HepG2 (cell line): ENCODE data around the gene CA5B. TPM values are rescaled to one million over a fixed set of nuclear protein-coding genes. Genes with fewer than 3 reads are reported as not detected.

Source experiments
- EEA1 ChIP-seq: sonication (generic); formaldehyde crosslinking; IDR thresholded peaks from 2 replicates; pipeline ENCODE4 v1.5.1; 2020; ENCODE audit warnings: mild to moderate bottlenecking, missing genetic modification reagents, borderline replicate concordance
- PHF20 ChIP-seq: sonication (generic); formaldehyde crosslinking; IDR thresholded peaks from 2 replicates; pipeline ENCODE4 v1.5.0; 2020; ENCODE audit warnings: mild to moderate bottlenecking, missing genetic modification reagents
- SOX6 ChIP-seq, 2 experiments: fragments of 450-650 bp in 1 of 2; sonication (generic) in 1 of 2; formaldehyde crosslinking in 1 of 2; IDR thresholded peaks; 2 replicates each; pipeline versions ENCODE4 v1.4.0 to v1.6.1; 2017 to 2020; ENCODE audit warnings: antibody characterized with exemption in 1 of 2, mild to moderate bottlenecking in 1 of 2, missing genetic modification reagents in 1 of 2
- ZBTB7B ChIP-seq: sonication (generic); formaldehyde crosslinking; IDR thresholded peaks from 2 replicates; pipeline ENCODE4 v1.4.0; 2020; ENCODE audit warnings: missing genetic modification reagents
- ZNF441 ChIP-seq: sonication (generic); formaldehyde crosslinking; IDR thresholded peaks from 2 replicates; pipeline ENCODE4 v1.7.0; 2021; ENCODE audit warnings: missing genetic modification reagents, borderline replicate concordance
- ZNF687 ChIP-seq: sonication (generic); formaldehyde crosslinking; IDR thresholded peaks from 2 replicates; pipeline ENCODE4 v1.5.1; 2020; ENCODE audit warnings: mild to moderate bottlenecking, missing genetic modification reagents, moderate library complexity
- polyA plus RNA-seq, 8 experiments: library from polyadenylated mRNA; depleted of rRNA in 3 of 8; stranded (reverse) in 7 of 8; unstranded in 1 of 8; fragments of >200 nt; fragmentation: Illumina TruSeq in 4 of 8; extraction: Trizol in 4 of 8; gene quantifications; 2 replicates each; pipeline versions ENCODE4 v1.2.1 to v1.2.3, GENCODE V29; 2011 to 2016; ENCODE audit warnings: low read depth in 4 of 8, missing spikeins in 1 of 8, mixed read lengths in 1 of 8; ENCODE audit not compliant: insufficient read depth in 1 of 8
- total RNA-seq, 5 experiments: library from RNA; depleted of rRNA; stranded (reverse); fragments of >200 nt; fragmentation: Illumina TruSeq; extraction: Trizol; gene quantifications; 2 replicates each; pipeline ENCODE4 v1.2.3, GENCODE V29; 2016; ENCODE audit warnings: low read depth in 1 of 5
- TF ChIP-seq, protein P1 (sequence below): sonication (generic); formaldehyde crosslinking; IDR thresholded peaks from 2 replicates; pipeline ENCODE4 v1.4.0; 2020; ENCODE audit warnings: missing genetic modification reagents
- TF ChIP-seq, protein P2 (sequence below): sonication (generic); formaldehyde crosslinking; conservative IDR thresholded peaks from 2 replicates; pipeline ENCODE4 v1.8.1; 2023; ENCODE audit warnings: missing genetic modification reagents
- TF ChIP-seq, protein P3 (sequence below): sonication (generic); formaldehyde crosslinking; IDR thresholded peaks from 2 replicates; pipeline ENCODE4; 2020; ENCODE audit warnings: missing genetic modification reagents, mild to moderate bottlenecking, borderline replicate concordance
- TF ChIP-seq, protein P4 (sequence below): sonication (generic); formaldehyde crosslinking; IDR thresholded peaks from 2 replicates; pipeline ENCODE4 v1.5.0; 2020; ENCODE audit warnings: mild to moderate bottlenecking, missing genetic modification reagents, borderline replicate concordance

The CA5B gene
- total and polyA plus RNA-seq, 2 of the 13 experiments (the other 11 are each of a cell fraction or from before 2014, with no cell fraction given) = 1.7 to 2.2 TPM

DNA sequence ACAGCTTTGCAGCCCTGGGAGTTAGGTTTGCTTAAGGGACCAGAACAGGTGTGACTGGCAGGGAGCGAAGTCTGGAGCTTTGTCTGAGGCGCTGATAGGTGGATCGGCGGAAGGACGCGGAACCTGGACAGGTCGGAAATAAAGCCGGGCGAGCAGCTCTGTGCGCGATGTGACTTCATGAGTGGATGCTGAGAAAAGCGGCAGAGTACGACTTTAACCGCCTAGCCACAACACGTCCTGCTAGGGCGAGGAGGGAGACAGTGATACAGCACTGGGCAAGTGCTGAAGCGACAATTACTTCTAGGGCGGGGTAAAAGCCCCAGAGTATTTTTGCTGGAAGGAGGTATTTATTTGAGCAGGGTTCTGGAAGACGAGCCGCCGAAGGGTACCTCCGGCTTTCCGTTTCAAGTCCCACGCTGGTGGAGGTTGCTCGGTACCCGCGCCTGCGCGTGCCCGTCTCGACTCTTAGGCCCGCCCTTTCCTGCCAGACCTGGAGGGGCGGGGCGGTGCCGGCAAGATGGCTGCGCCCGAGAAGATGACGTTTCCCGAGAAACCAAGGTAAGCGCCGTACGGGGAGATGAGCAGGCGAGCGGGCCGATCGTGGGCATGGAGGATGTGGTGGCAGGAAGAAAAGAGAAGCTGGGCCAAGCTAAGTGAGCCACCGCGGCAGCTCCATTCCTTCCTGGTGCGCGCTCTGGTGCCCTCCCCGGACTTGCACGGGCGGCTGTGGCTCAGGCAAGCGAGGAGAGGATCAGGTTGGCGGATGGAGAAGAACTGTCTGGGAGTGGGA lies 52.1 kb downstream of the CA5B start, which contains the start of gene ZRSR2 (continued):
- TF ChIP-seq, protein P1, sequence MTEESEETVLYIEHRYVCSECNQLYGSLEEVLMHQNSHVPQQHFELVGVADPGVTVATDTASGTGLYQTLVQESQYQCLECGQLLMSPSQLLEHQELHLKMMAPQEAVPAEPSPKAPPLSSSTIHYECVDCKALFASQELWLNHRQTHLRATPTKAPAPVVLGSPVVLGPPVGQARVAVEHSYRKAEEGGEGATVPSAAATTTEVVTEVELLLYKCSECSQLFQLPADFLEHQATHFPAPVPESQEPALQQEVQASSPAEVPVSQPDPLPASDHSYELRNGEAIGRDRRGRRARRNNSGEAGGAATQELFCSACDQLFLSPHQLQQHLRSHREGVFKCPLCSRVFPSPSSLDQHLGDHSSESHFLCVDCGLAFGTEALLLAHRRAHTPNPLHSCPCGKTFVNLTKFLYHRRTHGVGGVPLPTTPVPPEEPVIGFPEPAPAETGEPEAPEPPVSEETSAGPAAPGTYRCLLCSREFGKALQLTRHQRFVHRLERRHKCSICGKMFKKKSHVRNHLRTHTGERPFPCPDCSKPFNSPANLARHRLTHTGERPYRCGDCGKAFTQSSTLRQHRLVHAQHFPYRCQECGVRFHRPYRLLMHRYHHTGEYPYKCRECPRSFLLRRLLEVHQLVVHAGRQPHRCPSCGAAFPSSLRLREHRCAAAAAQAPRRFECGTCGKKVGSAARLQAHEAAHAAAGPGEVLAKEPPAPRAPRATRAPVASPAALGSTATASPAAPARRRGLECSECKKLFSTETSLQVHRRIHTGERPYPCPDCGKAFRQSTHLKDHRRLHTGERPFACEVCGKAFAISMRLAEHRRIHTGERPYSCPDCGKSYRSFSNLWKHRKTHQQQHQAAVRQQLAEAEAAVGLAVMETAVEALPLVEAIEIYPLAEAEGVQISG (CRISPR knock-in tag) = 0 out of 2 replicates have a peak, but pooled peaks have one; percentile 16
- TF ChIP-seq ZNF441 (CRISPR knock-in tag) (no peak), ZNF687 (peak; percentile 72), EEA1 (no peak), PHF20 (CRISPR knock-in tag) (peak; percentile 46; the same call in 1 of the 2 replicates), ZBTB7B (no peak), SOX6 (IDR thresholded peaks at IDR 0.05) (no peak), SOX6 (CRISPR knock-in tag; IDR thresholded peaks at IDR 0.05) (peak; percentile 19)
- TF ChIP-seq, protein P2, sequence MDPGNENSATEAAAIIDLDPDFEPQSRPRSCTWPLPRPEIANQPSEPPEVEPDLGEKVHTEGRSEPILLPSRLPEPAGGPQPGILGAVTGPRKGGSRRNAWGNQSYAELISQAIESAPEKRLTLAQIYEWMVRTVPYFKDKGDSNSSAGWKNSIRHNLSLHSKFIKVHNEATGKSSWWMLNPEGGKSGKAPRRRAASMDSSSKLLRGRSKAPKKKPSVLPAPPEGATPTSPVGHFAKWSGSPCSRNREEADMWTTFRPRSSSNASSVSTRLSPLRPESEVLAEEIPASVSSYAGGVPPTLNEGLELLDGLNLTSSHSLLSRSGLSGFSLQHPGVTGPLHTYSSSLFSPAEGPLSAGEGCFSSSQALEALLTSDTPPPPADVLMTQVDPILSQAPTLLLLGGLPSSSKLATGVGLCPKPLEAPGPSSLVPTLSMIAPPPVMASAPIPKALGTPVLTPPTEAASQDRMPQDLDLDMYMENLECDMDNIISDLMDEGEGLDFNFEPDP (CRISPR knock-in tag) = no peak
- TF ChIP-seq, protein P3, sequence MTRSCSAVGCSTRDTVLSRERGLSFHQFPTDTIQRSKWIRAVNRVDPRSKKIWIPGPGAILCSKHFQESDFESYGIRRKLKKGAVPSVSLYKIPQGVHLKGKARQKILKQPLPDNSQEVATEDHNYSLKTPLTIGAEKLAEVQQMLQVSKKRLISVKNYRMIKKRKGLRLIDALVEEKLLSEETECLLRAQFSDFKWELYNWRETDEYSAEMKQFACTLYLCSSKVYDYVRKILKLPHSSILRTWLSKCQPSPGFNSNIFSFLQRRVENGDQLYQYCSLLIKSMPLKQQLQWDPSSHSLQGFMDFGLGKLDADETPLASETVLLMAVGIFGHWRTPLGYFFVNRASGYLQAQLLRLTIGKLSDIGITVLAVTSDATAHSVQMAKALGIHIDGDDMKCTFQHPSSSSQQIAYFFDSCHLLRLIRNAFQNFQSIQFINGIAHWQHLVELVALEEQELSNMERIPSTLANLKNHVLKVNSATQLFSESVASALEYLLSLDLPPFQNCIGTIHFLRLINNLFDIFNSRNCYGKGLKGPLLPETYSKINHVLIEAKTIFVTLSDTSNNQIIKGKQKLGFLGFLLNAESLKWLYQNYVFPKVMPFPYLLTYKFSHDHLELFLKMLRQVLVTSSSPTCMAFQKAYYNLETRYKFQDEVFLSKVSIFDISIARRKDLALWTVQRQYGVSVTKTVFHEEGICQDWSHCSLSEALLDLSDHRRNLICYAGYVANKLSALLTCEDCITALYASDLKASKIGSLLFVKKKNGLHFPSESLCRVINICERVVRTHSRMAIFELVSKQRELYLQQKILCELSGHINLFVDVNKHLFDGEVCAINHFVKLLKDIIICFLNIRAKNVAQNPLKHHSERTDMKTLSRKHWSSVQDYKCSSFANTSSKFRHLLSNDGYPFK (CRISPR knock-in tag) = 0 out of 2 replicates have a peak, but pooled peaks have one; percentile 38
- TF ChIP-seq, protein P4, sequence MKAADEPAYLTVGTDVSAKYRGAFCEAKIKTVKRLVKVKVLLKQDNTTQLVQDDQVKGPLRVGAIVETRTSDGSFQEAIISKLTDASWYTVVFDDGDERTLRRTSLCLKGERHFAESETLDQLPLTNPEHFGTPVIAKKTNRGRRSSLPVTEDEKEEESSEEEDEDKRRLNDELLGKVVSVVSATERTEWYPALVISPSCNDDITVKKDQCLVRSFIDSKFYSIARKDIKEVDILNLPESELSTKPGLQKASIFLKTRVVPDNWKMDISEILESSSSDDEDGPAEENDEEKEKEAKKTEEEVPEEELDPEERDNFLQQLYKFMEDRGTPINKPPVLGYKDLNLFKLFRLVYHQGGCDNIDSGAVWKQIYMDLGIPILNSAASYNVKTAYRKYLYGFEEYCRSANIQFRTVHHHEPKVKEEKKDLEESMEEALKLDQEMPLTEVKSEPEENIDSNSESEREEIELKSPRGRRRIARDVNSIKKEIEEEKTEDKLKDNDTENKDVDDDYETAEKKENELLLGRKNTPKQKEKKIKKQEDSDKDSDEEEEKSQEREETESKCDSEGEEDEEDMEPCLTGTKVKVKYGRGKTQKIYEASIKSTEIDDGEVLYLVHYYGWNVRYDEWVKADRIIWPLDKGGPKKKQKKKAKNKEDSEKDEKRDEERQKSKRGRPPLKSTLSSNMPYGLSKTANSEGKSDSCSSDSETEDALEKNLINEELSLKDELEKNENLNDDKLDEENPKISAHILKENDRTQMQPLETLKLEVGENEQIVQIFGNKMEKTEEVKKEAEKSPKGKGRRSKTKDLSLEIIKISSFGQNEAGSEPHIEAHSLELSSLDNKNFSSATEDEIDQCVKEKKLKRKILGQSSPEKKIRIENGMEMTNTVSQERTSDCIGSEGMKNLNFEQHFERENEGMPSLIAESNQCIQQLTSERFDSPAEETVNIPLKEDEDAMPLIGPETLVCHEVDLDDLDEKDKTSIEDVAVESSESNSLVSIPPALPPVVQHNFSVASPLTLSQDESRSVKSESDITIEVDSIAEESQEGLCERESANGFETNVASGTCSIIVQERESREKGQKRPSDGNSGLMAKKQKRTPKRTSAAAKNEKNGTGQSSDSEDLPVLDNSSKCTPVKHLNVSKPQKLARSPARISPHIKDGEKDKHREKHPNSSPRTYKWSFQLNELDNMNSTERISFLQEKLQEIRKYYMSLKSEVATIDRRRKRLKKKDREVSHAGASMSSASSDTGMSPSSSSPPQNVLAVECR (CRISPR knock-in tag) = peak; percentile 73
